HFF-Myc (cell line): ENCODE results near the gene SLA2.
A peak's percentile ranks its signal among the peaks of the same experiment; 100 is the strongest.
"Not testable (repeated sequence)": the region's sequence is repeated elsewhere in the genome, so short reads cannot be mapped to it uniquely, and the experiment has no call there.

Experiments used
- DNase-seq: peaks from one replicate; pipeline ENCODE4 v3.0.0-alpha.2; 2011; ENCODE audit warnings: low read depth; ENCODE audit errors: extremely low read depth
- H3K4me3 ChIP-seq: replicated peaks from 2 replicates; pipeline ENCODE4 v1.5.1; 2011; ENCODE audit warnings: low read depth, mild to moderate bottlenecking, control low read depth, low read length
- CTCF ChIP-seq: IDR thresholded peaks from 2 replicates; pipeline ENCODE4 v1.5.1; 2012; ENCODE audit warnings: mild to moderate bottlenecking, low read depth, low read length, control low read depth; ENCODE audit errors: missing control alignments

The SLA2 gene

GRCh38 chr20:36613974-36614373, 32.0 kb downstream of the SLA2 start:
- H3K4me3 ChIP-seq = no peak overlapping the region
- DNase-seq = no peak
- no peak for TF ChIP-seq CTCF

- DNase-seq = no peak
- no peak overlapping the region for H3K4me3 ChIP-seq
- TF ChIP-seq CTCF = no peak
Measured at GRCh38 chr20:36611625-36612024, 34.4 kb downstream of the SLA2 start.

- not testable (repeated sequence) for DNase-seq
Measured at GRCh38 chr20:36608388-36608728, 37.6 kb downstream of the SLA2 start.

GRCh38 chr20:36607586-36608387, 38.2 kb downstream of the SLA2 start:
- peak overlapping the region; percentile 97; the same call in 1 of the 2 replicates for H3K4me3 ChIP-seq

More at GRCh38 chr20:36608388-36608728, 37.6 kb downstream of the SLA2 start:
- H3K4me3 ChIP-seq = not testable (repeated sequence)

GRCh38 chr20:36606158-36607066, 39.6 kb downstream of the SLA2 start:
- TF ChIP-seq CTCF = no peak
- DNase-seq = no peak

More at GRCh38 chr20:36607586-36608387, 38.2 kb downstream of the SLA2 start:
- no peak for DNase-seq
- TF ChIP-seq CTCF = no peak

GRCh38 chr20:36605399-36606157, 40.4 kb downstream of the SLA2 start, which contains the start of gene RAB5IF:
Gene RAB5IF, plus strand, starts transcription at chr20:36605779. Its CDS starts 173 bp downstream, at chr20:36605952.
- peak; percentile 96 for DNase-seq
- peak; percentile 90 for TF ChIP-seq CTCF
- H3K4me3 ChIP-seq = peak within 1 kb of the TSS; percentile 97

More at GRCh38 chr20:36606158-36607066, 39.6 kb downstream of the SLA2 start:
- peak overlapping the region; percentile 97 for H3K4me3 ChIP-seq

GRCh38 chr20:36604952-36605398, 41.0 kb downstream of the SLA2 start:
- no peak for TF ChIP-seq CTCF
- no peak for DNase-seq
- H3K4me3 ChIP-seq = peak overlapping the region; percentile 97
